Mucosa of descending colon (tissue), 3 donors: ENCODE data around the gene REPS1. TPM values are rescaled to one million over a fixed set of nuclear protein-coding genes. Genes with fewer than 3 reads are reported as not detected.

Source experiments
- ATAC-seq: fragments of 200-7000 bp; cut with Tn5 transposase; one replicate; pipeline ENCODE4 v1.9.1; 2020; ENCODE audit warnings: mild to moderate bottlenecking, moderate library complexity
- DNase-seq, 3 donors: peaks; one replicate each; pipeline ENCODE4 v3.0.0-alpha.2; 2020
- H3K36me3 ChIP-seq: fragments of 200-600 bp; one replicate; pipeline ENCODE4 v1.8.0; 2021; ENCODE audit warnings: low read depth, mild to moderate bottlenecking
- H3K4me1 ChIP-seq: fragments of 200-600 bp; one replicate; pipeline ENCODE4 v1.8.0; 2021; ENCODE audit warnings: low read depth, mild to moderate bottlenecking
- H3K4me3 ChIP-seq: fragments of 200-600 bp; one replicate; pipeline ENCODE4 v1.8.0; 2021; ENCODE audit warnings: mild to moderate bottlenecking
- H3K9me3 ChIP-seq: fragments of 200-600 bp; one replicate; pipeline ENCODE4 v1.8.0; 2021; ENCODE audit warnings: mild to moderate bottlenecking
- intact Hi-C, 2 donors: fragments of 100-400 bp; cut with DNase I in 1 of 2; cut with micrococcal nuclease in 1 of 2; formaldehyde crosslinking; loops; one replicate each; pipeline versions ENCODE4 v1.11.0 to v1.11.1; 2022; cut with DNase I, micrococcal nuclease
- total RNA-seq, 3 donors: library from RNA; stranded (reverse); fragmentation: NEBNext Ultra II Directional in 2 of 3; extraction: Animal tissue kit (Norgen Biotek cat#: 25700) in 2 of 3; gene quantifications; one replicate each; pipeline versions ENCODE4 v1.2.1 to v1.2.4, GENCODE V29; 2021 to 2023
- TF ChIP-seq, protein P1 (sequence below): fragments of 200-600 bp; IDR thresholded peaks from one replicate; pipeline ENCODE4 v1.8.0; 2022; ENCODE audit warnings: antibody characterized with exemption, mild to moderate bottlenecking
- donor health status: DM: no; HTN: no; CAD: no; lungs with moderate emphysema.
- donor health status: DM: no; HTN: no; CAD: no.
- donor health status: DM: no; HTN: yes; CAD: no.

REPS1 gene
- total RNA-seq, 3 donors from 2014 or later: 31.4 to 42.4 (median 33.6) TPM

DNA sequence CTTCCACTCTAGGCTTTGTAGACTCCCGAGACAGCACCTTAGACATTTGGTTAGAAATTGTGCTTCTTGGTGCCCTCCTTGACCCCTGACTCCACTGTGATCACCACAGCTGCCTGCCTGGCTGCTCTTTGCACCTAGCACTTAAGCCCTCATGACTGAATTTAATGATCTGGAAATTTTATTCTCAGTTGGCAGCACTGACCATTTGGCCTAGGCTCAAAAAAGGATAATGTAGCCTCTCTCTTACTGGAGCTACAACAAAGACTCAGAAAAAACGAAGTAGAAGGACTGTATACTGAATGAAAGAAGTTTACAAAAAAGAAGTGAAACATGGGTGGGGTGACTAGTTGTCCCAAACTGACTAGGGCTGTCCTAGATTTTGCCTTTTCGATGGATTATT is 29.2 kb upstream of the REPS1 start:
- DNase-seq: no peak
- no peak for ATAC-seq
- Histone ChIP-seq H3K4me3 (no peak overlapping the region), H3K36me3 (no peaks in the 10 kb centered on the region), H3K4me1 (peaks cover 5% of the 10 kb centered on the region), H3K9me3 (no peaks in the 10 kb centered on the region)
- intact Hi-C loops: no loop called here
- TF ChIP-seq, protein P1, sequence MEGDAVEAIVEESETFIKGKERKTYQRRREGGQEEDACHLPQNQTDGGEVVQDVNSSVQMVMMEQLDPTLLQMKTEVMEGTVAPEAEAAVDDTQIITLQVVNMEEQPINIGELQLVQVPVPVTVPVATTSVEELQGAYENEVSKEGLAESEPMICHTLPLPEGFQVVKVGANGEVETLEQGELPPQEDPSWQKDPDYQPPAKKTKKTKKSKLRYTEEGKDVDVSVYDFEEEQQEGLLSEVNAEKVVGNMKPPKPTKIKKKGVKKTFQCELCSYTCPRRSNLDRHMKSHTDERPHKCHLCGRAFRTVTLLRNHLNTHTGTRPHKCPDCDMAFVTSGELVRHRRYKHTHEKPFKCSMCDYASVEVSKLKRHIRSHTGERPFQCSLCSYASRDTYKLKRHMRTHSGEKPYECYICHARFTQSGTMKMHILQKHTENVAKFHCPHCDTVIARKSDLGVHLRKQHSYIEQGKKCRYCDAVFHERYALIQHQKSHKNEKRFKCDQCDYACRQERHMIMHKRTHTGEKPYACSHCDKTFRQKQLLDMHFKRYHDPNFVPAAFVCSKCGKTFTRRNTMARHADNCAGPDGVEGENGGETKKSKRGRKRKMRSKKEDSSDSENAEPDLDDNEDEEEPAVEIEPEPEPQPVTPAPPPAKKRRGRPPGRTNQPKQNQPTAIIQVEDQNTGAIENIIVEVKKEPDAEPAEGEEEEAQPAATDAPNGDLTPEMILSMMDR: no peak

DNA sequence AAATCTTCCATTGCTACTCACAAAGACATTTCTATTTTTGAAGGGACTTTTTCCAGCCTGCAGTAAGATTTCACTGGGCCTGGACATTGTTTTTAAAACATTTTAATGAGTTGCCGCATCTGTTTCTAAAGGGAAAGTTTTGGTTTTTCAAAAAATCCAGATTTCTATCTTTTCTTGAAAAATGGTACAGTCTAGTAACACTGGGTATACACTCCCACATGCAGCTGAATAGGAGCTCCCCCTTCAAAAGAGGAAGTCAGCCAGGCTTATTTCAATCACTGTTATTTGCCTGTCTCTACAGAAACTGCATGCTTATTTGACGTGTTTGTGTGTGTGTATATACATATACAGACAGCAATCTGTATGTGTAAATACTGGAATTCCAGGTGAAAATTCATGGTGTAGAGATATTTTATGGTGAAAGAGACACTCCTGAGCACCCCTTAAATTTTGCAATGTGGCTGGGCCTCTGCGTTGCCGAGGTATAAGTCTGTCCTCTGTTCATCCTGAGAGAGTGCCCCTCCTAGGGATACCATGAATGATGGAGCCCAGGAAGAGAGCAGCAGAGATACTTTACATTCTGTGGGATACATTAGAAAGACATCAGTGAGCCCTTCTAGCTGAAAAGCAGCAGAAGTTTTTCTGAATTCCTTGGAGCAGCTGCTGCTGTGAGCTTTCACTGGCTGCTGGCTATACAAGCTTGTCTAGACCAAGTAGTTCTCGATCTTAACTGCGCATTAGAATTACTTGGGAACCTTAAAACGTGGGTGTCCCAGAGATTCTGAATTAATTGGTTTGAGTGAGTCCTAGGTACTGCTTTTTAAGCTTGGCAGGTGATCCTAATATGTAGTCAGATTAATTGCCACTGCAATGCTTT is 28.5 kb upstream of the REPS1 start:
- TF ChIP-seq, protein P1: no peak
- Histone ChIP-seq H3K4me3 (no peak overlapping the region), H3K36me3 (no peaks in the 10 kb centered on the region), H3K9me3 (no peaks in the 10 kb centered on the region), H3K4me1 (peaks cover 5% of the 10 kb centered on the region)
- intact Hi-C loops: no loop called here
- ATAC-seq: no peak
- DNase-seq: no peak

DNA sequence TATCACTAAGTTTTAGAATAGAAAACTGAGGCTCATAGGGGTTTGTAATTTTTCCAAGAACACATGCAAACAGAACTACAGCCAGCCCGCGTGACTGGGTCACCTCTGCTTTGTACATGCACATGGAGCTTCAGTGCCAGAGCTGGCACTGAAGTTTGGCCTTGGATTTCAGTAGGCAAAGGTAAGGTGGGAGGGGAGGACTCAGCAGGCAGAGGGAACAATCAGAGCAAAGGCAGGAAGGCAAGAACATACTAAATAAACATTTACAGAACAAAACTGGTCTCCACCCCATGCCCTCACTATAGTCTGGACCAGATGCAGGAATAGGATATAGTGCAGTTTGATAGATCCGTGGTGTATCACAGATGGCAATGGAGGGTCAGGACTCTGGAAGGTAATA is 26.9 kb upstream of the REPS1 start:
- peak in 1 of 3 donors; percentile 25 for DNase-seq

DNA sequence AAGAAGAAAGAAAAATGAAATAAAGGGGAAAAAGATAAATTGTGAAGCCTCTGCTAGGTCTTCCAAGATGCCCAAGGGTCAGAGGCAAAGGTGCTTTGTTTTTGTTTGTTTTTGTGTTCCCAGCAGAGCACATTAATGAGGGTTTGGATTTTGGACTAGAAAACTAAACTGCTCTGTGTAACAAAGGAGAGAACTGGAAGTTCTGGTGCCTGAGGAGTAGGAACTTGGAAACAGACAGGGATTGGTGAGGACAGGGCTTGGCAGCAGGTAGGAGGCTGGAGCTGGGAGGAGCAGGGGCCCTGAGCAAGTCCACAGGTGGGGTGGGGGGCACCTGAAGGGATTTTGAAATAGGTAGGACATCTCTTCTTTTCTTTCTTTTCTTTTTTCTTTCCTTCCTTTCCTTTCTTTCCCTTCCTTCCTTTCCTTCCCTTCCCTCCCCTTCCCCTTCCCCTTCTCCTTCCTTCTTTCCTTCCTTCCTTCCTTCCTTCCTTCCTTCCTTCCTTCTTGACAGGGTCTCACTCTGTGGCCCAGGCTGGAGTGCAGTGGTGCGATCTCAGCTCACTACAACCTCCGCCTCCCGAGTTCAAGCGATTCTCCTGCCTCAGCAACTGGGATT is 25.2 kb upstream of the REPS1 start:
- no peak for ATAC-seq
- Histone ChIP-seq H3K4me1 (peaks cover 5% of the 10 kb centered on the region), H3K36me3 (no peaks in the 10 kb centered on the region), H3K9me3 (no peaks in the 10 kb centered on the region), H3K4me3 (no peak overlapping the region)
- intact Hi-C loops: no loop called here
- TF ChIP-seq, protein P1: no peak
- no peak for DNase-seq

More for the DNA sequence above, 26.9 kb upstream of the REPS1 start:
- intact Hi-C loops: no loop called here
- Histone ChIP-seq H3K4me3 (no peak overlapping the region), H3K9me3 (no peaks in the 10 kb centered on the region), H3K36me3 (no peaks in the 10 kb centered on the region), H3K4me1 (peaks cover 5% of the 10 kb centered on the region)
- TF ChIP-seq, protein P1: no peak
- peak; percentile 93 for ATAC-seq

DNA sequence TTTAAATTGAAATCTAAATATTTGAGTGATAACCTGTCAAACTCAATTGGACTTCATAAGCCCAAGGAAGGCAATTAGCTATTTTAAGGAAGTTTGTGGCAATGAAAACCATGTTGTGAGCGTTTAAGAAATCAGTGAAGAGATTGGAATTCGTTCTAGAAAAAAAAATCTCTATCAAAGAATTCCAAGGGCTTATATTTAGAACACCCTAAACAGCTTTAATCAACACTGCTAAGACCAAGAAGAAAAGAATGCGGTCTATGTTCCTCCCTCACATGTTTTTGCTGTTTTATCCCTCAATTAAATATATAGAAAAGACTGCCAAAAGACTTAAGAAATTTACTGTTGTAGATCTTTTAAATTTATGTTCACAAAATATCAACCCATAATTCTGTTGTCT is 23.9 kb upstream of the REPS1 start:
- peaks cover 5% of the 10 kb centered on the region for H3K4me1 ChIP-seq
- no peaks in the 10 kb centered on the region for H3K9me3 ChIP-seq
- H3K4me3 ChIP-seq: no peak overlapping the region
- H3K36me3 ChIP-seq: no peaks in the 10 kb centered on the region
- intact Hi-C loops: no loop called here
- TF ChIP-seq, protein P1: no peak
- DNase-seq (no peak), ATAC-seq (no peak)
